HepG2 (cell line): ENCODE data around the gene ELL. TPM values are rescaled to one million over a fixed set of nuclear protein-coding genes. Genes with fewer than 3 reads are reported as not detected.

Experiments used
- ATAC-seq: fragments of 200-7000 bp; cut with Tn5 transposase; 3 replicates; pipeline ENCODE4 v1.9.1; 2020; ENCODE audit warnings: mild to moderate bottlenecking, moderate library complexity
- BruUV-seq: library from RNA; stranded (reverse); fragments of 400-500 nt; replicated peaks from 2 replicates; lab custom pipeline; 2021; lab: Mats Ljungman, UMichigan
- CTCF ChIA-PET: fragments of 300-600 bp; formaldehyde crosslinking; extraction: SDS; loops from one replicate; lab custom pipeline; 2021; ENCODE audit warnings: low total read pairs, inconsistent platforms, low intra/inter-chr PET ratio; lab: Yijun Ruan, JAX
- POLR2A ChIA-PET: fragments of 350-600 bp; sonication (Branson Sonifier 250); formaldehyde crosslinking; loops from one replicate; lab custom pipeline; 2020; ENCODE audit warnings: antibody characterized with exemption, inconsistent platforms; lab: Yijun Ruan, JAX
- DNase-seq: peaks from one replicate; pipeline ENCODE4 v3.0.0-alpha.2; 2015; ENCODE audit warnings: low spot score
- FAIRE-seq: peaks from 3 replicates; lab custom pipeline; 2011; peaks lifted over from hg19 to GRCh38; lab: Jason Lieb, UNC
- H2AFZ ChIP-seq: one replicate; pipeline ENCODE4 v1.6.1; 2011; ENCODE audit warnings: low read length, inconsistent platforms
- H3K27ac ChIP-seq: fragments of 300-600 bp; 3 replicates; pipeline ENCODE4 v1.8.0; 2011; ENCODE audit warnings: mixed run types, mild to moderate bottlenecking, mixed read lengths, low read length, inconsistent platforms; ENCODE audit not compliant: insufficient read depth; ENCODE audit errors: extremely low read length
- H3K27me3 ChIP-seq, 2 experiments: fragments of 200-600 bp in 1 of 2; 2 replicates in 1 of 2; 3 replicates in 1 of 2; pipeline versions ENCODE4 v1.6.0 to v1.8.0; 2011; ENCODE audit warnings: low read length in 2 of 2, mild to moderate bottlenecking in 2 of 2, moderate library complexity in 2 of 2, inconsistent platforms in 1 of 2; ENCODE audit not compliant: insufficient read depth in 2 of 2, control insufficient read depth in 1 of 2
- H3K36me3 ChIP-seq, 2 experiments: fragments of 200-600 bp in 1 of 2; replicated peaks in 1 of 2; 2 replicates in 1 of 2; 3 replicates in 1 of 2; pipeline versions ENCODE4 v1.5.1 to v1.8.0; 2011; ENCODE audit warnings: low read length in 2 of 2, inconsistent platforms in 1 of 2; ENCODE audit not compliant: insufficient read depth in 2 of 2, control insufficient read depth in 1 of 2
- H3K4me1 ChIP-seq: 2 replicates; pipeline ENCODE4 v1.5.1; 2012; ENCODE audit warnings: low read length, inconsistent platforms; ENCODE audit not compliant: insufficient read depth
- H3K4me2 ChIP-seq: 2 replicates; pipeline ENCODE4 v1.6.0; 2011; ENCODE audit warnings: low read depth, low read length, inconsistent platforms
- H3K4me3 ChIP-seq, 3 experiments: fragments of 200-600 bp in 1 of 3; sonication (generic), shearing (Covaris generic) in 1 of 3; replicated peaks in 1 of 3; 2 replicates each; pipeline ENCODE4 v1.5.1; 2011 to 2016; ENCODE audit warnings: low read length in 3 of 3, inconsistent platforms in 2 of 3, low read depth in 2 of 3, mild to moderate bottlenecking in 2 of 3, control low read depth in 1 of 3, mixed read lengths in 1 of 3; ENCODE audit not compliant: insufficient read depth in 1 of 3
- H3K79me2 ChIP-seq: one replicate; pipeline ENCODE4 v1.6.1; 2011; ENCODE audit warnings: low read length, inconsistent platforms; ENCODE audit not compliant: insufficient read depth
- H3K9ac ChIP-seq: 2 replicates; pipeline ENCODE4 v1.6.0; 2011; ENCODE audit warnings: mild to moderate bottlenecking, low read depth, low read length, inconsistent platforms; ENCODE audit not compliant: insufficient read depth
- H3K9me3 ChIP-seq: 2 replicates; pipeline ENCODE4 v1.5.1; 2012; ENCODE audit warnings: mild to moderate bottlenecking, low read length
- H4K20me1 ChIP-seq: 2 replicates; pipeline ENCODE4 v1.6.0; 2011; ENCODE audit warnings: inconsistent platforms, mild to moderate bottlenecking, low read length, moderate library complexity; ENCODE audit not compliant: insufficient read depth
- BRCA1 ChIP-seq: sonication (generic); formaldehyde crosslinking; IDR thresholded peaks from 2 replicates; pipeline ENCODE4 v1.4.0; 2020; ENCODE audit warnings: missing genetic modification reagents
- CTCF ChIP-seq: sonication (generic); formaldehyde crosslinking; IDR thresholded peaks from 2 replicates; pipeline ENCODE4 v1.5.0; 2020; ENCODE audit warnings: mild to moderate bottlenecking, missing genetic modification reagents, moderate library complexity
- RAD51 ChIP-seq: fragments of 450-650 bp; IDR thresholded peaks from 2 replicates; pipeline ENCODE4 v1.6.1; 2016; ENCODE audit warnings: borderline replicate concordance
- WGBS: methylation state at CpG from one replicate; pipeline ENCODE4 v1.1.6; 2017; ENCODE audit warnings: low lambda C conversion rate; 5-methylcytosine and 5-hydroxymethylcytosine counted together
- in situ Hi-C: cut with HindIII; loops from 2 replicates; pipeline ENCODE4 v1.10.0; 2017; ENCODE audit warnings: low pct_unique_long_range_greater_than_20kb; ENCODE audit not compliant: extremely low pct_ligation_motif_present
- intact Hi-C: fragments of 100-400 bp; cut with micrococcal nuclease; formaldehyde crosslinking; loops from one replicate; pipeline ENCODE4 v1.10.0; 2022; ENCODE audit not compliant: unreplicated experiment
- polyA plus RNA-seq, 8 experiments: library from polyadenylated mRNA; depleted of rRNA in 3 of 8; stranded (reverse) in 7 of 8; unstranded in 1 of 8; fragments of >200 nt; fragmentation: Illumina TruSeq in 4 of 8; extraction: Trizol in 4 of 8; gene quantifications; 2 replicates each; pipeline versions ENCODE4 v1.2.1 to v1.2.3, GENCODE V29; 2011 to 2016; ENCODE audit warnings: low read depth in 4 of 8, missing spikeins in 1 of 8, mixed read lengths in 1 of 8; ENCODE audit not compliant: insufficient read depth in 1 of 8
- total RNA-seq, 5 experiments: library from RNA; depleted of rRNA; stranded (reverse); fragments of >200 nt; fragmentation: Illumina TruSeq; extraction: Trizol; gene quantifications; 2 replicates each; pipeline ENCODE4 v1.2.3, GENCODE V29; 2016; ENCODE audit warnings: low read depth in 1 of 5
- TF ChIP-seq, protein P1 (sequence below): sonication (generic); formaldehyde crosslinking; IDR thresholded peaks from 2 replicates; pipeline ENCODE4 v1.5.1; 2020; ENCODE audit warnings: mild to moderate bottlenecking, missing genetic modification reagents, moderate library complexity

The ELL gene
- total and polyA plus RNA-seq, 2 of the 13 experiments (the other 11 are each of a cell fraction or from before 2014, with no cell fraction given), result 3.7 to 5.4 TPM

- no peak for DNase-seq
- 100% methylated on average over 3 of the region's 5 CpGs for WGBS
- intact Hi-C loops, result loop anchor here (5.0 kb wide), 1 partner anchor 37 kb away; the partner anchor contains the start of gene ELL
- peaks cover 81% of the 10 kb centered on the region for H3K79me2 ChIP-seq
- in situ Hi-C loops, result no loop called here
- H3K4me3 ChIP-seq, result no peak overlapping the region
- TF ChIP-seq RAD51 (no peak), BRCA1 (CRISPR knock-in tag) (no peak), CTCF (CRISPR knock-in tag) (peak; percentile 26; the same call in 1 of the 2 replicates)
- TF ChIP-seq, protein P1, sequence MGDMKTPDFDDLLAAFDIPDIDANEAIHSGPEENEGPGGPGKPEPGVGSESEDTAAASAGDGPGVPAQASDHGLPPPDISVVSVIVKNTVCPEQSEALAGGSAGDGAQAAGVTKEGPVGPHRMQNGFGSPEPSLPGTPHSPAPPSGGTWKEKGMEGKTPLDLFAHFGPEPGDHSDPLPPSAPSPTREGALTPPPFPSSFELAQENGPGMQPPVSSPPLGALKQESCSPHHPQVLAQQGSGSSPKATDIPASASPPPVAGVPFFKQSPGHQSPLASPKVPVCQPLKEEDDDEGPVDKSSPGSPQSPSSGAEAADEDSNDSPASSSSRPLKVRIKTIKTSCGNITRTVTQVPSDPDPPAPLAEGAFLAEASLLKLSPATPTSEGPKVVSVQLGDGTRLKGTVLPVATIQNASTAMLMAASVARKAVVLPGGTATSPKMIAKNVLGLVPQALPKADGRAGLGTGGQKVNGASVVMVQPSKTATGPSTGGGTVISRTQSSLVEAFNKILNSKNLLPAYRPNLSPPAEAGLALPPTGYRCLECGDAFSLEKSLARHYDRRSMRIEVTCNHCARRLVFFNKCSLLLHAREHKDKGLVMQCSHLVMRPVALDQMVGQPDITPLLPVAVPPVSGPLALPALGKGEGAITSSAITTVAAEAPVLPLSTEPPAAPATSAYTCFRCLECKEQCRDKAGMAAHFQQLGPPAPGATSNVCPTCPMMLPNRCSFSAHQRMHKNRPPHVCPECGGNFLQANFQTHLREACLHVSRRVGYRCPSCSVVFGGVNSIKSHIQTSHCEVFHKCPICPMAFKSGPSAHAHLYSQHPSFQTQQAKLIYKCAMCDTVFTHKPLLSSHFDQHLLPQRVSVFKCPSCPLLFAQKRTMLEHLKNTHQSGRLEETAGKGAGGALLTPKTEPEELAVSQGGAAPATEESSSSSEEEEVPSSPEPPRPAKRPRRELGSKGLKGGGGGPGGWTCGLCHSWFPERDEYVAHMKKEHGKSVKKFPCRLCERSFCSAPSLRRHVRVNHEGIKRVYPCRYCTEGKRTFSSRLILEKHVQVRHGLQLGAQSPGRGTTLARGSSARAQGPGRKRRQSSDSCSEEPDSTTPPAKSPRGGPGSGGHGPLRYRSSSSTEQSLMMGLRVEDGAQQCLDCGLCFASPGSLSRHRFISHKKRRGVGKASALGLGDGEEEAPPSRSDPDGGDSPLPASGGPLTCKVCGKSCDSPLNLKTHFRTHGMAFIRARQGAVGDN (CRISPR knock-in tag), result peak; percentile 23
- CTCF ChIA-PET, result no interaction called here
- BruUV-seq, result no TSS peak
- peaks cover 0 to 1% of the 10 kb centered on the region in 2 experiments; a peak in 2 of 5 replicates for H3K36me3 ChIP-seq
- H4K20me1 ChIP-seq, result peaks cover 56% of the 10 kb centered on the region
- no peaks in the 10 kb centered on the region for H3K9me3 ChIP-seq
- 0 out of 2 replicates have a peak overlapping the region, but pooled peaks have one; percentile 27 for H3K9ac ChIP-seq
- POLR2A ChIA-PET, result interaction anchor here (0.7 to 1.1 kb wide), 2 partner anchors 9 to 103 kb away, joined by 3 read pairs; no protein-coding TSS in a partner anchor
- no peak overlapping the region for H3K27ac ChIP-seq
- H3K4me1 ChIP-seq, result peaks cover 64% of the 10 kb centered on the region
- no peak for FAIRE-seq
- H3K27me3 ChIP-seq, result no peaks in the 10 kb centered on the region
- ATAC-seq, result no peak; the same call in 2 of the 3 replicates
- no peak overlapping the region for H3K4me2 ChIP-seq
- H2AFZ ChIP-seq, result no peak overlapping the region
Observed at GRCh38 chr19:18484992-18485391, 36.9 kb downstream of the ELL start.
